ENCODE data around the gene CMTR1.

GRCh38 chr6:37454420-37455140, 21.6 kb downstream of the CMTR1 start:
- TF ChIP-seq CTCF (IDR thresholded peaks at IDR 0.05; ENCODE audit: poor library complexity, severe bottlenecking), result no peak
- no peak for TF ChIP-seq POLR2AphosphoS5 (IDR thresholded peaks at IDR 0.05)
- no peak for TF ChIP-seq REST (IDR thresholded peaks at IDR 0.05; ENCODE audit: borderline replicate concordance)

All from neural cell (in vitro differentiated cells).